ENCODE data around the gene CYP46A1. TPM values are rescaled to one million over a fixed set of nuclear protein-coding genes. Genes with fewer than 3 reads are reported as not detected.

CYP46A1 gene
- total RNA-seq, 1 donor from 2014 or later: 2.1 TPM

DNA sequence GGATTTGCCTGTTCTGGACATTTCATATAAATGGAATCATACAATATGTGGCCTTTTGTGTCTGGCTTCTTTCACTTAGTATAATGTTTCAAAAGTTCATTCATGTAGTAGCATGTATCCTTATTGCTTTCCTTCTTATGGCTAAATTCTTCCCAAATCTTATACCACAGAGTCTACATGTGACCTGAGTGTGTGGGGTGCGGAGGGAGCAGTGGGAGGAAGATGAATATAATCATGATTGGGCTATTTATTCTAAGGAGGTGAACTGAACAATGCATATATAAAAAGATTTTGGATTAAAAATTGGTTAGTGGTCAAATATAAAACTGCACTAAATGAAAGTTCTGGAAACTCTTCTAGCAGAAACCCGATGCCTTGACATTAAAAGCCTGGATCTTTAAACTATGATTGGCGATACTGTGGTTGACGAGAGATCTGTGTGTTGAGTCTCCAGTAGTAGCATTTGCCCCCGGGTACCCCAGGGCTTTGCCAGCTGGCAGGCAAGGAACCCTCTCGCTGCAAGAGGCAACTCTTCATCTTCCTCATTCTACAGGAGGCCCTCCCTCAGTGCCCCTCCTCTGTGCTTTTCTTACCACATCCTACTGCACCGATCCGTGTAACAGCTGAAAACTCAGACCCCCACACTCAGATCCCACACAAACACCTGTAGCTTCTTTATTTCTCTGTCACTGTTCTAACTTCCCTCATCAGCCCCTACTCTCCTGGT lies 2.6 kb downstream of the CYP46A1 start:
- no peaks in the 10 kb centered on the region for H3K36me3 ChIP-seq (ENCODE audit: control insufficient read depth in 3 of 3, insufficient read depth in 3 of 3, low read length in 3 of 3)
- no peak overlapping the region for H3K27ac ChIP-seq (ENCODE audit: low read depth, low read length)
- peaks cover 0 to 7% (median 0%) of the 10 kb centered on the region in 3 donors for H3K27me3 ChIP-seq (ENCODE audit: control insufficient read depth in 3 of 3, insufficient read depth in 3 of 3, low read length in 3 of 3)
- H3K4me1 ChIP-seq (ENCODE audit: control insufficient read depth in 3 of 3, insufficient read depth in 3 of 3, low read length in 3 of 3): peaks cover 7 to 14% (median 13%) of the 10 kb centered on the region in 3 donors
- no peak overlapping the region for H3K4me3 ChIP-seq (ENCODE audit: low read length in 3 of 3)
- no peaks in the 10 kb centered on the region for H3K9me3 ChIP-seq (ENCODE audit: control insufficient read depth in 3 of 3, low read length in 3 of 3)
- H3K9ac ChIP-seq (ENCODE audit: low read depth in 1 of 3, low read length in 3 of 3): no peak overlapping the region

DNA sequence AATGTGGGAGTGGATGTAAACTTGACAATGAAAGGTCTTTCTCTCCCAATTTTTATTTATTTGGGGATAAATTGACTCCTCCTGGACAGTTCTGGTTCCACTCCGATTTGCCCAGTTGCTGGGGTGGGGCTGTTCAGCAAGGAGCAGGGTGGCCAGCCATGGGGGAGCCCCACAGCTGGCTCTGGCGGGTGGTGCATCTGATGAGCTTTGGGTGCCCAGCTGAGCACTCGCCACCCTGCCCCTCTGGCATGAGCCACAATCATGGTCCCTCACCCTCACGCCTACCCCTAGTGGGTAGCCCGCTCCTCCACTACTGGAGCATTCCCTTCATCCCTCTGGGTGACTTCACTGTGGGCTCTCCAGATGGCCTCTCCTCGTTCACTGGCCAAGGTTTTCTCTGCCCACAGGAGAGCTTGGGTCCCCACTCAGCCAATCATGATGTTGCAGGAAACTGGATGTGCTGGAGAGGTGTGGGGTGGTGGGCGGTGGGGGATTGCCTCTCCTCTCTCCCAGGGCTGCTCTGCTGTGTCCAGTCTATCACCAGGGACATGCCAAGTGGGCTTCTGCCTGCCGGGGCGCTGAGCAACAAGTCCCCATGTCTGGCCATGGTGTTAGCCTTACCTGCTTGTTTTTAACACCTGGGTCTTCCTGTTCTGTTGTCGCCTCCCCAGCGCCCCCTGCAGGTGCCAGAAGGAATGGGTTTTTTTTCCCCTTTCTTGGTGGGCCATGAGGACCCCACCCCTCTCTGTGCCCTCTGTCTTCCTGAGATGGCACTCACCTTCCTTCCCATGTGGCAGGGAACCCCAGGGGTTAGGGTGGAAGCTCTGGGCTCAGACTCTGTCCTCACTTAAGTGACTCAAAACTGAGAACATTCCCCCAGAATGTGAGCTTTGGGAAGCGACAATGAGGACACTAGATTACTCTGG lies 3.4 kb downstream of the CYP46A1 start:
- Histone ChIP-seq H3K9ac (ENCODE audit: low read depth in 1 of 3, low read length in 3 of 3) (no peak overlapping the region), H3K36me3 (ENCODE audit: control insufficient read depth in 3 of 3, insufficient read depth in 3 of 3, low read length in 3 of 3) (no peaks in the 10 kb centered on the region), H3K9me3 (ENCODE audit: control insufficient read depth in 3 of 3, low read length in 3 of 3) (no peaks in the 10 kb centered on the region), H3K27ac (ENCODE audit: low read depth, low read length) (no peak overlapping the region), H3K4me1 (ENCODE audit: control insufficient read depth in 3 of 3, insufficient read depth in 3 of 3, low read length in 3 of 3) (peaks cover 7 to 14% (median 13%) of the 10 kb centered on the region in 3 donors), H3K27me3 (ENCODE audit: control insufficient read depth in 3 of 3, insufficient read depth in 3 of 3, low read length in 3 of 3) (peaks cover 0 to 7% (median 0%) of the 10 kb centered on the region in 3 donors), H3K4me3 (ENCODE audit: low read length in 3 of 3) (no peak overlapping the region)

DNA sequence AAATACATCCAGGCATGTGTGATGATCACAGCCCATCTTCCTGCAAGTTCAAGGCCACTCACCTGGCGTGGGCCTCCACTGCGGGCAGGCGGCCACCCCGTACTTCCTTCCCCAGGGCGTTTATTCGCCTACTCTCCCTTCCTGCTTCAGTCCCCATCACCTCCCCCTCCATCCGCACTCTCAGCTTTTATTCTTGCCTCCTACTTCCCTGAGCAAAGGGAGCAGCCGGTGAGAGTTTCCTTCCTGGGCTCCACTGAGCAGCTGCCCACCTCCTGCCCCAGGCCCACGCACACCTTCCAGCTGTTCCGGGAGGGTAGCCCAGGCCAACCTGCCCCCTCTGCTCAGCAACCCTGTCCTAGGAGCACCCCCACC lies 4.1 kb downstream of the CYP46A1 start:
- H3K27ac ChIP-seq (ENCODE audit: low read depth, low read length): no peak overlapping the region
- no peaks in the 10 kb centered on the region for H3K9me3 ChIP-seq (ENCODE audit: control insufficient read depth in 3 of 3, low read length in 3 of 3)
- peaks cover 2 to 9% (median 9%) of the 10 kb centered on the region in 3 donors for H3K4me1 ChIP-seq (ENCODE audit: control insufficient read depth in 3 of 3, insufficient read depth in 3 of 3, low read length in 3 of 3)
- H3K27me3 ChIP-seq (ENCODE audit: control insufficient read depth in 3 of 3, insufficient read depth in 3 of 3, low read length in 3 of 3): peaks cover 0 to 7% (median 0%) of the 10 kb centered on the region in 3 donors
- H3K4me3 ChIP-seq (ENCODE audit: low read length in 3 of 3): no peak overlapping the region
- no peak overlapping the region for H3K9ac ChIP-seq (ENCODE audit: low read depth in 1 of 3, low read length in 3 of 3)
- no peaks in the 10 kb centered on the region for H3K36me3 ChIP-seq (ENCODE audit: control insufficient read depth in 3 of 3, insufficient read depth in 3 of 3, low read length in 3 of 3)

DNA sequence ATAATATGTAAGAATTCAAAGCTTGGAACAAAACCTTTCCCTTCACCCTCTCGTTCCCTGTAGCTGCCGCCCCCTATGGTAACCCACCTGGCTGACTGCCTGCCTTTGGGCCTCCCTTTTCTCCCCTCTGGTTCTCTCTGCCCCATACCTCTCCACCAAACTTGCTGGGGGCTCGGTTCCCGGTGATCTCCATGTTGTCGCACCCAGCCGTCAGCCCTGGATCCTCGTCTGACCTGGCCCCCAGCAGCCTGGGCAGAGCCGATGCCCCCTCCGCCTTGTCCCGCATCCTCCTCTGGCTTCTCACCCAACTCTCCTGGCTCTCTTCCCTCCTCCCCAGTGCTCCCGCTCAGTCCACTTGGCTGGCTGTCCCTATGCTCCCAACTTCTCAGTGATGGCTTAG lies 4.5 kb downstream of the CYP46A1 start:
- Histone ChIP-seq H3K4me1 (ENCODE audit: control insufficient read depth in 3 of 3, insufficient read depth in 3 of 3, low read length in 3 of 3) (peaks cover 0 to 4% (median 4%) of the 10 kb centered on the region in 3 donors), H3K9me3 (ENCODE audit: control insufficient read depth in 3 of 3, low read length in 3 of 3) (no peaks in the 10 kb centered on the region), H3K9ac (ENCODE audit: low read depth in 1 of 3, low read length in 3 of 3) (no peak overlapping the region), H3K27ac (ENCODE audit: low read depth, low read length) (no peak overlapping the region), H3K27me3 (ENCODE audit: control insufficient read depth in 3 of 3, insufficient read depth in 3 of 3, low read length in 3 of 3) (peaks cover 0 to 7% (median 0%) of the 10 kb centered on the region in 3 donors), H3K36me3 (ENCODE audit: control insufficient read depth in 3 of 3, insufficient read depth in 3 of 3, low read length in 3 of 3) (no peaks in the 10 kb centered on the region), H3K4me3 (ENCODE audit: low read length in 3 of 3) (no peak overlapping the region)

DNA sequence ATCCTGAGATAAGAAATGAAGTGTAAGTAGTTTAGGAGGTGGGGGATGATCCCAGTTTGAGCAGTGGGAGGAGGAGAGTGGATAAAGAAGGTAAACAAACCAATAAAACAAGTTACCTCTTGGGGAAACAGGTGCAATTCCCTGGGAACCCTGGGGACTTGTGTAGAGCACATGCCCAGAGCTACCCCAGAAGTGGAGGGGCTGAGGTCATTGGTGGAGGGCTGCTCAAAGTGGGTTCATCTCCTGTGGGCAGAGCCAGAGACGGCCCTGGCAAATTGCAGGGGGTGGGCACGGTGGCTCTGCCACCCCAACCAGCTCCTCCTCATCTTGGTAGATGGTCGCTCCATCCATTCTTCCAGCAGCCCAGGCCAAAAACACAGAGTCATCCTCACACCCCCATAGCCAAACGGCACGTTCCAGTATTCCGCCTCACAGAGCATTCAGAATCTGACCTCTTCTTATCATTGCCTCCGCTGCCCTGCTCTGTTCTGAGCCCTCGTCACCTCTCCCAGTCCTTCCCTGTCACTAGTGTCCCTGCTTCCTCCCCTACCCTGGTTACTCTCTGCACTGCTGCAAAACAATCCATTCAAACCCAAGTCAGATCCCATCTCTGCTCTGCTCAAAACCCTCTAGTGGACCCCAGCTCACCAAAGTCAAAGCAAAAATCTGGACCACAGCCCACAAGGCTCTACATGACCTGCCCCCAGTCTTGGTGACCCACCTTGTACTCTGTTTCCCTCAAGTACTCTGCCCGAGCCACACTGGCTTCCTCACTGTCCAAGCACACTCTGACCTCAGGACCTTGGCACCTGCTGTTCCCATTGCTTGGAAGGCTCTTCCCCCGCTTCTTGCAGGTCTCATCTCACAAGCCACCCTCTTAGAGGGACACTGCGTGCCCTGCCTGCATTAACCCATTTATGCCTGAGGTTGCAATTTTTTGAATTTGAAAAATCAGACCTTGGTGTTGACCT lies 5.5 kb downstream of the CYP46A1 start:
- Histone ChIP-seq H3K4me3 (ENCODE audit: low read length in 3 of 3) (no peak overlapping the region), H3K9me3 (ENCODE audit: control insufficient read depth in 3 of 3, low read length in 3 of 3) (no peaks in the 10 kb centered on the region), H3K36me3 (ENCODE audit: control insufficient read depth in 3 of 3, insufficient read depth in 3 of 3, low read length in 3 of 3) (no peaks in the 10 kb centered on the region), H3K27me3 (ENCODE audit: control insufficient read depth in 3 of 3, insufficient read depth in 3 of 3, low read length in 3 of 3) (peaks cover 0 to 7% (median 0%) of the 10 kb centered on the region in 3 donors), H3K9ac (ENCODE audit: low read depth in 1 of 3, low read length in 3 of 3) (no peak overlapping the region), H3K27ac (ENCODE audit: low read depth, low read length) (no peak overlapping the region), H3K4me1 (ENCODE audit: control insufficient read depth in 3 of 3, insufficient read depth in 3 of 3, low read length in 3 of 3) (peaks cover 0 to 3% (median 2%) of the 10 kb centered on the region in 3 donors)

DNA sequence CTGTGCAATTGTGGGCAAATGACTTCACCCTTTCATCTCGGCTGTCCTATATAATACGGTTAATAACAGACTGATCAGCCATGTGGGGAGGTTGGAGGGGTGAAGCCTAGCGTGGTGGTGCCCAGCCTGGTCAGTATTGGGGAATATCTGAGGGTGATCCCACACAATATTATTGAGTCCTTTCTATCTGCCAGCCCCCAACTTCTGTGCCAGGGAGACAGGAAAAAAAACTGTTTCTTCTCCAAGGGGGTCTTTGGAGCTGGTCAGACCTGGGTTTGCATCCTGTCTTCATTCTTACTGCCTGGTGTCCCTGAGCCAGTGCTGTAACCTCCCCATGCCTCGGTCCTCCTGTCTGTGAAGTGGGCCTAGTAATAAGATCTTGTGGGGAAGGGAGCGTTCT lies 6.5 kb downstream of the CYP46A1 start:
- H3K27me3 ChIP-seq (ENCODE audit: control insufficient read depth in 3 of 3, insufficient read depth in 3 of 3, low read length in 3 of 3): peaks cover 0 to 7% (median 0%) of the 10 kb centered on the region in 3 donors
- no peak overlapping the region for H3K27ac ChIP-seq (ENCODE audit: low read depth, low read length)
- no peaks in the 10 kb centered on the region for H3K4me1 ChIP-seq (ENCODE audit: control insufficient read depth in 3 of 3, insufficient read depth in 3 of 3, low read length in 3 of 3)
- H3K9ac ChIP-seq (ENCODE audit: low read depth in 1 of 3, low read length in 3 of 3): no peak overlapping the region
- H3K9me3 ChIP-seq (ENCODE audit: control insufficient read depth in 3 of 3, low read length in 3 of 3): no peaks in the 10 kb centered on the region
- no peaks in the 10 kb centered on the region for H3K36me3 ChIP-seq (ENCODE audit: control insufficient read depth in 3 of 3, insufficient read depth in 3 of 3, low read length in 3 of 3)
- no peak overlapping the region for H3K4me3 ChIP-seq (ENCODE audit: low read length in 3 of 3)

DNA sequence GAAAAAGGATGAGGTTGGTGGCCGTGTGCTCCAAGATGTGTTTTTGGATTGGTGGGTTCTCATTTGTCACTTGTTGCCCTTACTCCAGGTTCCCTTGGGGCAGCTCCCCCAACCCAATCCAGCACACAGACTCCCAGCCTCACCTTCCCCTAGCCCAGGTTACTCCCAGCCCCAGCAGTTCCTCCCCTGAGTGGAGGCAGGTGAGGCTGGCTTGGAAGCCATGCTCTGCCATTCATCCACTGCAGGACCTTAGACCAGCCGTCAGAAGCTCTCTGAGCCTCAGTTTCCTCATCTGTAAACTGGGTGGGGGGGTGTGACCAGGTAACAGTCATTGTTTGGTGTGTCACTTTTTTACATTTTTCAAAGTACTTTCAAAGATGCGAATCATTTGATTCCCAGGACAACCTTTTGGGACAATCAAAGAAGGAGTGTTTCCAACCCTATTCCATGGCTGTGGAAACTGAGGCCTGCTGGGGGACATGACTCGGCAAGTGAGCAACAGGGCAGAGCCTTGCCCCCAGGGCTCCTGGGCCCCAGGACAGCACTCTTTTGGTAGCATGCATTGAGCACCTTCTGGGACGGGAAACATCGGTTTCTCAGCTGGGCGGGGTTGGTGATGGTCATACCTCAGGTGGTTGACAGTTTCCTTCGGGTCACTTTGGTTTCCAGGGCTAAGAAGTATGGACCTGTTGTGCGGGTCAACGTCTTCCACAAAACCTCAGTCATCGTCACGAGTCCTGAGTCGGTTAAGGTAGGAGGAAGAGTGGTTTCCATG lies 7.2 kb downstream of the CYP46A1 start:
- H3K4me1 ChIP-seq (ENCODE audit: control insufficient read depth in 3 of 3, insufficient read depth in 3 of 3, low read length in 3 of 3): no peaks in the 10 kb centered on the region
- no peak overlapping the region for H3K4me3 ChIP-seq (ENCODE audit: low read length in 3 of 3)
- H3K27ac ChIP-seq (ENCODE audit: low read depth, low read length): no peak overlapping the region
- no peak overlapping the region for H3K9ac ChIP-seq (ENCODE audit: low read depth in 1 of 3, low read length in 3 of 3)
- H3K27me3 ChIP-seq (ENCODE audit: control insufficient read depth in 3 of 3, insufficient read depth in 3 of 3, low read length in 3 of 3): peaks cover 0 to 7% (median 0%) of the 10 kb centered on the region in 3 donors
- no peaks in the 10 kb centered on the region for H3K36me3 ChIP-seq (ENCODE audit: control insufficient read depth in 3 of 3, insufficient read depth in 3 of 3, low read length in 3 of 3)
- H3K9me3 ChIP-seq (ENCODE audit: control insufficient read depth in 3 of 3, low read length in 3 of 3): no peaks in the 10 kb centered on the region

DNA sequence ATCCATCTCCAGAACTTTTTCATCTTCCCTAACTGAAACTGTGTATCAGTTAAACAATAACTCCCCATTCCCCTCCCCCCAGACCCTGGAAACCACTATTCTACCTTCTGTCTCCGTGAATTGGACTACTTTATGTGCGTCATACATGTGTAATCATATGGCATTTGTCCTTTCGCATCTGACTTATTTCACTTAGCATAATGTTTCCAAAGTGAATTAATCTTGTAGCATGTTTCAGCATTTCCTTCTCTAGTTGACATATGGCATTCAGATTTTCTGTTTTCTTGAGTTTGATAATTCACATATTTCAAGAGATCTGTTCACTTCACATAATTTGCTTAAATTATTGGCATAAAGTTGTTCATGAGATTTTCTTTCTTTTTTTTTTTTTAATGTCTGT lies 9.8 kb downstream of the CYP46A1 start:
- Histone ChIP-seq H3K4me1 (ENCODE audit: control insufficient read depth in 3 of 3, insufficient read depth in 3 of 3, low read length in 3 of 3) (peaks cover 0 to 3% (median 0%) of the 10 kb centered on the region in 3 donors), H3K4me3 (ENCODE audit: low read length in 3 of 3) (no peak overlapping the region), H3K9ac (ENCODE audit: low read depth in 1 of 3, low read length in 3 of 3) (no peak overlapping the region), H3K9me3 (ENCODE audit: control insufficient read depth in 3 of 3, low read length in 3 of 3) (no peaks in the 10 kb centered on the region), H3K27me3 (ENCODE audit: control insufficient read depth in 3 of 3, insufficient read depth in 3 of 3, low read length in 3 of 3) (peaks cover 0 to 4% (median 0%) of the 10 kb centered on the region in 3 donors), H3K27ac (ENCODE audit: low read depth, low read length) (no peak overlapping the region), H3K36me3 (ENCODE audit: control insufficient read depth in 3 of 3, insufficient read depth in 3 of 3, low read length in 3 of 3) (no peaks in the 10 kb centered on the region)

DNA sequence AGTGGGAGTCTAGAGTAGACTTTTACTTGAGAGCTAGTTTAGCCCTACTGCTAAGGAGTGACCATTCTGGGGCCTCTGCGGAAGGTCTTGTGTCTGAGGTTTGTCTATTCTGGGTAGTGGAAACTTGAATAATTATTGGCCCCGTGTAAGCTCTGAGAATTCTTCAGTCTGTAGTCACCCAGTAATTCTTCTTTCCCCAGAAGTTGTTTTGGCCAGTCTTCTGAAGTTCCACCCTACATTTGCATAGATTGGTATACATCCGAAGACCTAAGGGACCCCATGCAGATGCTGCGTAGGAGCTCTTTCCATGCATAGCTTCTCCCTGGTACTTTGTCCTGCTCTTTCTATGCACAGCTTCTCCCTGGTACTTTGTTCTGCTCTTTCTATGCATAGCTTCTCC lies 12.8 kb downstream of the CYP46A1 start:
- no peaks in the 10 kb centered on the region for H3K27me3 ChIP-seq (ENCODE audit: control insufficient read depth in 3 of 3, insufficient read depth in 3 of 3, low read length in 3 of 3)
- no peaks in the 10 kb centered on the region for H3K9me3 ChIP-seq (ENCODE audit: control insufficient read depth in 3 of 3, low read length in 3 of 3)
- no peak overlapping the region for H3K27ac ChIP-seq (ENCODE audit: low read depth, low read length)
- no peak overlapping the region for H3K4me3 ChIP-seq (ENCODE audit: low read length in 3 of 3)
- peaks cover 0 to 3% (median 0%) of the 10 kb centered on the region in 3 donors for H3K4me1 ChIP-seq (ENCODE audit: control insufficient read depth in 3 of 3, insufficient read depth in 3 of 3, low read length in 3 of 3)
- H3K36me3 ChIP-seq (ENCODE audit: control insufficient read depth in 3 of 3, insufficient read depth in 3 of 3, low read length in 3 of 3): no peaks in the 10 kb centered on the region
- H3K9ac ChIP-seq (ENCODE audit: low read depth in 1 of 3, low read length in 3 of 3): no peak overlapping the region
